Heart left ventricle (tissue), 16 donors: ENCODE results near the gene TIMP1. TPM values are rescaled to one million over a fixed set of nuclear protein-coding genes. Genes with fewer than 3 reads are reported as not detected.

Experiments used
- ATAC-seq, 4 donors: fragments of 200-7000 bp; cut with Tn5 transposase; one replicate each; pipeline ENCODE4 v1.9.1; 2020 to 2022; ENCODE audit warnings: moderate library complexity in 4 of 4, mild to moderate bottlenecking in 3 of 4, moderate number of reproducible peaks in 1 of 4
- DNase-seq, 5 donors: peaks; one replicate each; pipeline ENCODE4 v3.0.0-alpha.2; 2020
- H3K27ac ChIP-seq, 12 donors: fragments of 200-600 bp; sonication (generic) in 4 of 12; one replicate each; pipeline versions ENCODE4 v1.5.0 to v1.8.0; 2016 to 2022; ENCODE audit warnings: mild to moderate bottlenecking in 2 of 12
- H3K27me3 ChIP-seq, 9 donors: fragments of 200-600 bp; sonication (generic) in 2 of 9; one replicate each; pipeline versions ENCODE4 v1.5.1 to v1.8.0; 2016 to 2022; ENCODE audit warnings: mild to moderate bottlenecking in 3 of 9
- H3K36me3 ChIP-seq, 9 donors: fragments of 200-600 bp; sonication (generic) in 2 of 9; one replicate each; pipeline versions ENCODE4 v1.5.0 to v1.8.0; 2018 to 2022; ENCODE audit warnings: mild to moderate bottlenecking in 2 of 9
- H3K4me1 ChIP-seq, 12 donors: fragments of 200-600 bp; sonication (generic) in 4 of 12; one replicate each; pipeline versions ENCODE4 v1.5.0 to v1.8.0; 2016 to 2022; ENCODE audit warnings: mild to moderate bottlenecking in 3 of 12
- H3K4me3 ChIP-seq, 12 donors: fragments of 200-600 bp; sonication (generic) in 4 of 12; one replicate each; pipeline versions ENCODE4 v1.5.0 to v1.8.0; 2017 to 2022; ENCODE audit warnings: mild to moderate bottlenecking in 9 of 12, moderate library complexity in 4 of 12
- H3K9me3 ChIP-seq, 12 donors: fragments of 200-600 bp; sonication (generic) in 4 of 12; one replicate each; pipeline versions ENCODE4 v1.5.0 to v1.8.0; 2016 to 2022; ENCODE audit warnings: mild to moderate bottlenecking in 1 of 12
- POLR2A ChIP-seq, 2 donors: fragments of 450-650 bp; IDR thresholded peaks; one replicate each; pipeline ENCODE4 v1.6.1; 2017; ENCODE audit warnings: antibody characterized with exemption in 2 of 2, mild to moderate bottlenecking in 2 of 2, moderate library complexity in 2 of 2
- WGBS, 4 donors: extraction: QIAGEN DNeasy Blood & Tissue Kit in 2 of 4; methylation state at CpG; one replicate each; pipeline versions ENCODE4 v1.1.5 to v1.1.7; 2013 to 2018; 5-methylcytosine and 5-hydroxymethylcytosine counted together
- intact Hi-C, 10 donors: fragments of 100-400 bp; cut with DNase I; formaldehyde crosslinking; loops; one replicate each; pipeline versions ENCODE4 v1.11.1 to v1.14.2; 2022
- polyA plus RNA-seq, 2 donors: library from polyadenylated mRNA; stranded (reverse); fragments of 200-250 nt; gene quantifications; one replicate each; pipeline ENCODE4 v1.2.3, GENCODE V29; 2013
- total RNA-seq, 9 donors: library from RNA; depleted of rRNA in 2 of 9; stranded (reverse); fragments of >200 nt in 2 of 9; fragmentation: NEBNext Ultra II Directional in 3 of 9; extraction: Animal tissue kit (Norgen Biotek cat#: 25700) in 3 of 9; gene quantifications; one replicate each; pipeline versions ENCODE4 v1.1.0 to v1.2.4, GENCODE V29; 2016 to 2023
- TF ChIP-seq, protein P1 (sequence below), 12 donors: fragments of 200-600 bp; sonication (generic) in 4 of 12; IDR thresholded peaks; one replicate each; pipeline versions ENCODE4 v1.5.0 to v1.8.0; 2018 to 2022; ENCODE audit warnings: antibody characterized with exemption in 12 of 12, mild to moderate bottlenecking in 5 of 12
- donor health status: ischemic (EF 13 %, LVEDD 7.1; RV severe dilation, severe dysfunction).
- donor health status: healthy with polysubstance abuse.
- donor health status: DM: no; HTN: yes; CAD: no.
- donor health status: DM: no; HTN: no; CAD: no.
- donor health status: ischemic (EF 25% LVEDD 6.9; RV normal size, moderate dysfunction).
- donor health status: ischemic (EF 25% LVEDD 5.7; RV mildly dilated, moderate dysfunction).
- donor health status: healthy.
- donor health status: DM: yes; HTN: yes; CAD: no.
- donor health status: ischemic (EF 35%, LVEDD 5.7; RV mildly dilated, moderate dysfunction).
- donor health status: nonischemic (EF 11% LVEDD 7.7; RV severe dilation, severe dysfunction).
- donor health status: DM: yes; HTN: yes; CAD: no.
- donor health status: PGD.
- donor health status: ischemic (EF 29% LVEDD 5.4; RV normal size, mild dysfunction).
- donor health status: nonischemic (EF 23%, LVEDD 6.1; RV moderate dilation, normal function).

The TIMP1 gene
- total and polyA plus RNA-seq, 11 donors, result 52.5 to 864 (median 177) TPM

DNA sequence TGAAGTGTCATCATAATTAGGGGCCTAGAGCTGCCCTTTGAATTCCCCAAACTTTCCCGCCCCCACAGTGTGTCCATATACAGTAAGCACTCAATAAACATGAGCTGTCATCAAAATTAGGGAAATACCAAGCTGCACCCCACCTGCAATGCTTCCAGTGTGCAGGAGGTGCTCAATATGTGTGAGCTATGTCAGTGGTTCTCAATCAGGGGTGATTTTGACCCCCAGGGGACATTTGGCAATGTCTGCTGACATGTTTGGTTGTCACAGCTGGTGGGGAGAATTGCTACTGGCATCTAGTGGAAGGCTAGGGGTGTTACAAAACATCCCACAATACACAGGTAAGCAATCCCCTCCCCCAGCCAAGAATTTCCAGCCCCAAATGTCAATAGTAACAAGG lies 46.7 kb downstream of the TIMP1 start:
- intact Hi-C loops, result loop anchor here in 1 of 10 donors (10.0 kb wide), 1 partner anchor 64 kb away; the partner anchor contains the start of gene ARAF

DNA sequence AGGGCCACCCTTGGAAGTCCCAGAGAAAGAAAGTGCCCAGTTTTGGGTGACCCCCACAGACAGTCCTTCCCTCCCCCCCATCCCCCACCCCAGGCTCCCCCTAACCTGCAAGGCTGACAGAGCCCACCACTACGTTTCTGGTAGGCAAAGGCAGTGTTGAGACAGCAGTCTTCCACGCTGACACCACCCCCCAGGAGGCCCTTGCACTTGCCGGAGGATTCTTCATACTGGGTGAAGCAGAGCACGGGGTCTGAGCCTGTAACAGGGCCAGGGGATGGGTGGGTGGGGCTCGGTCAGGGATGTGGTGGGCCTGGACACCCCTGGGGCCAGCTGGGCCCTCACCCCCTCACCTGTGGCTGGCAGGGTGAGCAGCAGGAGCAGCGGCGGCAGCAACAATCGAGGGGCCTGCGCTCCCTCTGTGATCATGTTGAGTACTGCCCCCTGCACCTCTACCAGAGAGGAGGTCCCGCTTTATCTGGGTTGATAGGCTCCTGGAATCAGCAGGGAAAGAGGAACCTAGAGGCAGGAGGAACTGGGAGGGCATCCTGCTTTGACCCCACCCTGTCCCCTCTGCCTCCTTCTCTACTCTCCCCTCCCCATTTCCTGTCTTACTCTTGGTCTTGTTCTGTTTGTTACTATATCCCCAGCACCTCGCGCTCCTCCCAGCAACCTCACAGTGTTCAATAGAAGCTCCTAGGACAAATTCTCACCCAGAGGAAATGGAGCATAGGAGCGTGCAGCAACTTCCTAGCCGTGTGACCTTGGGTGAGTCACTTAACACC lies 47.4 kb downstream of the TIMP1 start, which contains the start of gene CFP:
TSS of gene CFP (minus strand) at position 512 of the 782 bp plus-strand sequence. CDS start at position 426, 86 bp downstream.
- Histone ChIP-seq H3K27me3 (no peaks in the 10 kb centered on the region), H3K4me1 (peaks cover 0 to 12% (median 0%) of the 10 kb centered on the region in 12 donors), H3K4me3 (peak within 1 kb of the TSS in 4 of 12 donors; percentile 0 to 49 (median 22)), H3K36me3 (peaks cover 0 to 5% (median 0%) of the 10 kb centered on the region in 9 donors), H3K27ac (peak within 1 kb of the TSS in 1 of 12 donors; percentile 58), H3K9me3 (no peaks in the 10 kb centered on the region)
- 45 to 68% (median 54%) methylated on average over 8 to 14 of the region's 14 CpGs for WGBS, 4 donors
- peak in 3 of 4 donors; percentile 18 to 53 (median 26) for ATAC-seq
- DNase-seq, result no peak
- TF ChIP-seq, protein P1, sequence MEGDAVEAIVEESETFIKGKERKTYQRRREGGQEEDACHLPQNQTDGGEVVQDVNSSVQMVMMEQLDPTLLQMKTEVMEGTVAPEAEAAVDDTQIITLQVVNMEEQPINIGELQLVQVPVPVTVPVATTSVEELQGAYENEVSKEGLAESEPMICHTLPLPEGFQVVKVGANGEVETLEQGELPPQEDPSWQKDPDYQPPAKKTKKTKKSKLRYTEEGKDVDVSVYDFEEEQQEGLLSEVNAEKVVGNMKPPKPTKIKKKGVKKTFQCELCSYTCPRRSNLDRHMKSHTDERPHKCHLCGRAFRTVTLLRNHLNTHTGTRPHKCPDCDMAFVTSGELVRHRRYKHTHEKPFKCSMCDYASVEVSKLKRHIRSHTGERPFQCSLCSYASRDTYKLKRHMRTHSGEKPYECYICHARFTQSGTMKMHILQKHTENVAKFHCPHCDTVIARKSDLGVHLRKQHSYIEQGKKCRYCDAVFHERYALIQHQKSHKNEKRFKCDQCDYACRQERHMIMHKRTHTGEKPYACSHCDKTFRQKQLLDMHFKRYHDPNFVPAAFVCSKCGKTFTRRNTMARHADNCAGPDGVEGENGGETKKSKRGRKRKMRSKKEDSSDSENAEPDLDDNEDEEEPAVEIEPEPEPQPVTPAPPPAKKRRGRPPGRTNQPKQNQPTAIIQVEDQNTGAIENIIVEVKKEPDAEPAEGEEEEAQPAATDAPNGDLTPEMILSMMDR (IDR thresholded peaks at IDR 0.05), result no peak
- TF ChIP-seq POLR2A (IDR thresholded peaks at IDR 0.05), result no peak
- intact Hi-C loops, result loop anchor here in 2 of 10 donors (10.0 kb wide), 1 partner anchor 65 kb away; the partner anchor contains the start of gene ARAF (in 2 of the 2)

More for the DNA sequence above, 46.7 kb downstream of the TIMP1 start:
- Histone ChIP-seq H3K4me1 (peaks cover 0 to 12% (median 0%) of the 10 kb centered on the region in 12 donors), H3K36me3 (no peaks in the 10 kb centered on the region), H3K9me3 (no peaks in the 10 kb centered on the region), H3K4me3 (peak overlapping the region in 1 of 12 donors; percentile 49), H3K27ac (peak overlapping the region in 1 of 12 donors; percentile 58), H3K27me3 (no peaks in the 10 kb centered on the region)
- WGBS, 4 donors, result 75 to 96% (median 87%) methylated on average over 1 of the region's 1 CpG
- no peak for ATAC-seq
- no peak for TF ChIP-seq POLR2A (IDR thresholded peaks at IDR 0.05)
- TF ChIP-seq, protein P1 (IDR thresholded peaks at IDR 0.05), result no peak
- DNase-seq, result no peak

DNA sequence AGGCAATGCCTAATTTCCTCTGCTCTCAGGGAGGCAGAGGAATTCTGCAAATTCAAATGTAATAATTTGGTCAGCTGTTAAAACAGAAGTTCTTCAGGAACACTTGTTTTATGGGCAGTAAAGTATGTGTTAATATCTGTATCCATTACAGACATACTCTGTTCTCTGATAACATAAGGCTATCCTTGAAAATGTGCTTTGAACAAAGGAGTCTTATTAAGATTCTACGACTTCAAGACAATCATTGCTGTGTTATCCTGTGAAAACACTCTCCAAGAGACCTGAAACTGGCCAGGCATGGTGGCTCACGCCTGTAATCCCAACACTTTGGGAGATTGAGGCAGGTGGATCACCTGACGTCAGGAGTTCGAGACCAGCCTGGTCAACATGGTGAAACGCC lies 49.4 kb downstream of the TIMP1 start:
- WGBS, 4 donors, result 81 to 92% (median 86%) methylated on average over 5 of the region's 5 CpGs
- Histone ChIP-seq H3K9me3 (no peaks in the 10 kb centered on the region), H3K27ac (no peak overlapping the region), H3K36me3 (peaks cover 0 to 24% (median 9%) of the 10 kb centered on the region in 9 donors), H3K27me3 (no peaks in the 10 kb centered on the region), H3K4me3 (no peak overlapping the region), H3K4me1 (peaks cover 0 to 12% (median 0%) of the 10 kb centered on the region in 12 donors)
- TF ChIP-seq, protein P1 (IDR thresholded peaks at IDR 0.05), result no peak
- no peak for TF ChIP-seq POLR2A (IDR thresholded peaks at IDR 0.05)
- intact Hi-C loops, result loop anchor here in 1 of 10 donors (10.0 kb wide), 1 partner anchor 67 kb away; the partner anchor contains the start of gene ARAF
- ATAC-seq (no peak), DNase-seq (no peak)

DNA sequence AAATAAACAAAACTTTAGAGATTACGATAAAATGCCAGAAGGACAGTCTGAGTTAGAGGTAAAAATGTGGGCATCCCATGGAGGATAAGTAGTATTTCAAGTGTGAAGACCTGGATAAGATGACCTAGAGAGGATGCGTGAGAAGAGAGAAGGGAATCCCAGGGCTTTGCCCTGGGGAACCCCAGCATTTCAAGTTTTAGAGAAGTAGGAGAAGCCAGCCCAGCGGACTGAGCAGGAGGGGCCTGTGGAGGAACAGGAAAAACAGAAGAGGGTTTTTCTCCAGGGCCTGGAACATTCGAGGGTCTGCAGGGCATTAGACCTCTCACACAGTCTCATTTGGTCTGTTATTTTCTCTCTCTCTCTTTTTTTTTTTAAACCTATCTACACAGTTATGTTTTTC lies 50.4 kb downstream of the TIMP1 start:
- ATAC-seq (no peak), DNase-seq (no peak)
- Histone ChIP-seq H3K27ac (no peak overlapping the region), H3K4me1 (peaks cover 0 to 12% (median 0%) of the 10 kb centered on the region in 12 donors), H3K4me3 (no peak overlapping the region), H3K36me3 (peaks cover 0 to 26% (median 13%) of the 10 kb centered on the region in 9 donors), H3K9me3 (no peaks in the 10 kb centered on the region), H3K27me3 (no peaks in the 10 kb centered on the region)
- TF ChIP-seq, protein P1 (IDR thresholded peaks at IDR 0.05), result no peak
- TF ChIP-seq POLR2A (IDR thresholded peaks at IDR 0.05), result no peak
- intact Hi-C loops, result loop anchor here in 1 of 10 donors (10.0 kb wide), 1 partner anchor 68 kb away; the partner anchor contains the start of gene ARAF
- 58 to 64% (median 63%) methylated on average over 4 of the region's 4 CpGs for WGBS, 4 donors
